ENCODE results near the gene PCDHGA9.
A peak's percentile ranks its signal among the peaks of the same experiment; 100 is the strongest.

GRCh38 chr5:141420855-141421488 lies 18.4 kb downstream of the PCDHGA9 start, which contains the start of gene PCDHGA11:
- TF ChIP-seq, protein P1, sequence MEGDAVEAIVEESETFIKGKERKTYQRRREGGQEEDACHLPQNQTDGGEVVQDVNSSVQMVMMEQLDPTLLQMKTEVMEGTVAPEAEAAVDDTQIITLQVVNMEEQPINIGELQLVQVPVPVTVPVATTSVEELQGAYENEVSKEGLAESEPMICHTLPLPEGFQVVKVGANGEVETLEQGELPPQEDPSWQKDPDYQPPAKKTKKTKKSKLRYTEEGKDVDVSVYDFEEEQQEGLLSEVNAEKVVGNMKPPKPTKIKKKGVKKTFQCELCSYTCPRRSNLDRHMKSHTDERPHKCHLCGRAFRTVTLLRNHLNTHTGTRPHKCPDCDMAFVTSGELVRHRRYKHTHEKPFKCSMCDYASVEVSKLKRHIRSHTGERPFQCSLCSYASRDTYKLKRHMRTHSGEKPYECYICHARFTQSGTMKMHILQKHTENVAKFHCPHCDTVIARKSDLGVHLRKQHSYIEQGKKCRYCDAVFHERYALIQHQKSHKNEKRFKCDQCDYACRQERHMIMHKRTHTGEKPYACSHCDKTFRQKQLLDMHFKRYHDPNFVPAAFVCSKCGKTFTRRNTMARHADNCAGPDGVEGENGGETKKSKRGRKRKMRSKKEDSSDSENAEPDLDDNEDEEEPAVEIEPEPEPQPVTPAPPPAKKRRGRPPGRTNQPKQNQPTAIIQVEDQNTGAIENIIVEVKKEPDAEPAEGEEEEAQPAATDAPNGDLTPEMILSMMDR (IDR thresholded peaks at IDR 0.05; ENCODE audit: low read depth, low read length), result peak; percentile 65
- no peak for TF ChIP-seq EZH2phosphoT487 (IDR thresholded peaks at IDR 0.05; ENCODE audit: low read depth)

All from OCI-LY3 (cell line).